ACC112 (cell line): ENCODE results near the gene ALK.

Experiments
- H2AFZ ChIP-seq: fragments of 200-600 bp; sonication (generic); one replicate; pipeline ENCODE4 v1.6.0; 2017; ENCODE audit warnings: antibody characterized with exemption, low read length; ENCODE audit not compliant: unreplicated experiment
- H3K27ac ChIP-seq: fragments of 200-600 bp; sonication (generic); 2 replicates; pipeline ENCODE4 v1.5.1; 2014; ENCODE audit warnings: low read depth, mild to moderate bottlenecking, antibody characterized with exemption, low read length, moderate library complexity
- H3K27me3 ChIP-seq: fragments of 200-600 bp; sonication (generic); 2 replicates; pipeline ENCODE4 v1.6.1; 2014; ENCODE audit warnings: mild to moderate bottlenecking, antibody characterized with exemption, low read length, moderate library complexity, mixed read lengths; ENCODE audit not compliant: insufficient read depth
- H3K36me3 ChIP-seq: fragments of 200-600 bp; sonication (generic); 2 replicates; pipeline ENCODE4 v1.6.1; 2016; ENCODE audit warnings: mild to moderate bottlenecking, antibody characterized with exemption, low read length, moderate library complexity, mixed read lengths; ENCODE audit not compliant: insufficient read depth
- H3K4me1 ChIP-seq: fragments of 200-600 bp; sonication (generic); one replicate; pipeline ENCODE4 v1.6.1; 2016; ENCODE audit warnings: low read length, mixed read lengths; ENCODE audit not compliant: insufficient read depth, unreplicated experiment, control insufficient read depth
- H3K4me3 ChIP-seq: fragments of 200-600 bp; sonication (generic); 2 replicates; pipeline ENCODE4 v1.5.1; 2014; ENCODE audit warnings: mild to moderate bottlenecking, low read depth, low read length
- H3K79me2 ChIP-seq: fragments of 200-600 bp; sonication (generic); one replicate; pipeline ENCODE4 v1.6.0; 2016; ENCODE audit warnings: low read length; ENCODE audit not compliant: control insufficient read depth, unreplicated experiment, insufficient read depth

ALK gene

DNA sequence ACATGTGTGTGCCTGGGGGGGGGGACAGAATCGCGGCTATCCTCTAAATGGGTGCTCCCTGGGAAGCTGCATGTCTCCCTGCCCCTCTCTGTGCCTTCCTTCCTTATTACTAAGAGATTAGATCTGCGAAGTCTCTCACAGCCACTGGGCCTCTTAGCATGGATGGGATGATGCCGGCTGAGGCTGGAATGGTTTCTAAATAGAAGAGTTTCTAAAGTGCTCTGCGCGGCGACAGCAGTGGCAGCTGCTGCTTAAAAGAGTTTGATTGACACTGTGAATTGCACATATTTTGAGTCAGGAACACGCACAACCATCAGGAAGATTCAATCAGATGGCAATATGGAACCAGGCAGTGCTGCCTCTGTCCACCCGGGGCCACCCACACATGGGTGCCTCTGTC is 642.4 kb downstream of the ALK start:
- no peaks in the 10 kb centered on the region for H3K4me1 ChIP-seq
- no peaks in the 10 kb centered on the region for H3K79me2 ChIP-seq
- H3K27ac ChIP-seq = no peak overlapping the region
- H3K4me3 ChIP-seq = no peak overlapping the region
- H2AFZ ChIP-seq = no peak overlapping the region
- peaks cover 83% of the 10 kb centered on the region for H3K27me3 ChIP-seq
- H3K36me3 ChIP-seq = no peaks in the 10 kb centered on the region

DNA sequence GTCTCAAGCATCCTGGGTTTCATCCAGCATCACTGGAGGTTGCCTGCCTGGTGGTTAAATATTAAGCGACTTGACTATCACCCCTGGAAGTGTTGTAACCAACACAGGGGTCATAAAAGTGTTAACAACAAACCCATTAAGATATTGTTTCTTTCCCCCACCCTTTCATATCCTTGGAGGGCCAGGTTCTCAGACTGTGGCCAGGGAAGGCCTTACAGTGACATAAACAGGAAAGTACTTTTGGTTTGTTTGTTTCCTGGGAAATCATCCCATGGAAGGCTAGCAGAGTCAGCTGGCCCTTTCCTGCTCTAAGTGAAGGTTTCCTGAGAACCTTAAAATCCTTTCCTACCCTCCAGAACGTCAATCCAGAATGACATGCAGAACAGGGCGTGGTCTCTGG is 645.2 kb downstream of the ALK start:
- peaks cover 3% of the 10 kb centered on the region for H3K4me1 ChIP-seq
- H3K27me3 ChIP-seq = peaks cover 62% of the 10 kb centered on the region

DNA sequence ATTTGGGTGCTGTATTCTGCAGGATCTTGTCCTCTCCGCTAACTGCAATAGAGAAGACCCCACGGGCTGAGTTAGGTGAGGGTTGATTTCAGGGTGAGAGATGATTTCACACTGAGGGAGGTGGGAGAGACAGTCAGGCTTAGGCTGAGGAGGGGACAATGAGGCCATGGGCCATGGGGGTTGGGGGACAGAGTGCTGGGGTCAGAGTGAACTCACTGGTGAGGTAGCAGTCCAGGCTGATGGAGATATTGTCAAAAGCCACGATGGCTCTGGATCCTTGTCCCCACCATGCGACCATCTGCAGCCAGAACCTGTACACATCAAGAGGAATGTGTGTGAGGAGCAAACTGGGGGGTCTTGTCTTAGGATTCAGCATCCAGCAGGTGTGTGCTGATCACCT is 646.2 kb downstream of the ALK start:
- H3K4me1 ChIP-seq = peaks cover 3% of the 10 kb centered on the region
- H3K79me2 ChIP-seq = no peaks in the 10 kb centered on the region
- H3K27ac ChIP-seq = no peak overlapping the region
- H3K27me3 ChIP-seq = peaks cover 60% of the 10 kb centered on the region
- no peak overlapping the region for H3K4me3 ChIP-seq
- H2AFZ ChIP-seq = no peak overlapping the region
- H3K36me3 ChIP-seq = no peaks in the 10 kb centered on the region

More for the DNA sequence above, 645.2 kb downstream of the ALK start:
- no peak overlapping the region for H2AFZ ChIP-seq
- no peak overlapping the region for H3K27ac ChIP-seq
- no peak overlapping the region for H3K4me3 ChIP-seq
- no peaks in the 10 kb centered on the region for H3K79me2 ChIP-seq
- H3K36me3 ChIP-seq = no peaks in the 10 kb centered on the region

DNA sequence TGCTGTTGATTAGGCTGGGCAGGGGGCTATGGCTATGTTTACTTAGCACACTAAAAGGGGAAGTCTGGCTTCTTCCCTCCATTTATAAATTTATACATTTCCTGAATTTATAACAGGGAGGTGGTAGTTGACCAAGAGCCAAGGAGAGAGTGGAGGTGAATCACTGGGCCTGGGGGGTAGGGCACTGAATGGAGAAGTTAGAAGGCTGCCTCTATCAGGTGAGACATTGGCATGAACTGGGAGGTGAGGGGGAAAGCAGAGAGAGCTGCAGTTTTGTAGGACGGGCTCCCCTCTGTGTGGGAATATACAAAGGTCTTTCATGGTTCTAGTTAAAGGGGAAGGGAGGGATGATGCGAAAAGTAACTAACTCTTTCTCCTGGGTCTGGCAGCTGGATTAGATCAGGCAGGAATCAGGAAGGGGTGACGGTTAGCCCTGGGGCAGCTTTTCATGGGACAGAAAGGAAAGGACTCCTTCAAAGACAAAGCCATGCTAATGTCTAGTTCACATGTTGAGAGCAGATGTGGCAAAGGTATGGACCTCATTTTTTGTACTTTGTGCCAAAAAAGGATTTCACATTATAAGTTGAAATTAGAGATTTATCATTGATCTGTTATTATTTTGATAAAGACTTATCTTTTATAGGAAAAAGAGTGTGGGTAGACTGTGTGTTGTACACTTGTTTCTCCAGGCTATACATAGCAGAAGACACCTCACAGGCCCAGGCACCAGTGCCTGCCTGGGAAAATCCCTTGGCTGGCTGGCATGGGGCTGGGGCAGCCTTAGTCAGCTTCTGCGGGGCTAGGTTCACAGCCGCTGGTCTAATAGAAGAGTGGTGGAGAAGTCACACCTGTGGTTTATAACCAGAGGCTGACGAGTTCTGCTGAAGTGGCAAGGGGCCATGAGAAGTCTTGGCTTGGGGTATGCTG is 647.4 kb downstream of the ALK start:
- H3K4me3 ChIP-seq = no peak overlapping the region
- no peaks in the 10 kb centered on the region for H3K79me2 ChIP-seq
- H2AFZ ChIP-seq = no peak overlapping the region
- peaks cover 3% of the 10 kb centered on the region for H3K4me1 ChIP-seq
- peaks cover 59% of the 10 kb centered on the region for H3K27me3 ChIP-seq
- no peaks in the 10 kb centered on the region for H3K36me3 ChIP-seq
- no peak overlapping the region for H3K27ac ChIP-seq

DNA sequence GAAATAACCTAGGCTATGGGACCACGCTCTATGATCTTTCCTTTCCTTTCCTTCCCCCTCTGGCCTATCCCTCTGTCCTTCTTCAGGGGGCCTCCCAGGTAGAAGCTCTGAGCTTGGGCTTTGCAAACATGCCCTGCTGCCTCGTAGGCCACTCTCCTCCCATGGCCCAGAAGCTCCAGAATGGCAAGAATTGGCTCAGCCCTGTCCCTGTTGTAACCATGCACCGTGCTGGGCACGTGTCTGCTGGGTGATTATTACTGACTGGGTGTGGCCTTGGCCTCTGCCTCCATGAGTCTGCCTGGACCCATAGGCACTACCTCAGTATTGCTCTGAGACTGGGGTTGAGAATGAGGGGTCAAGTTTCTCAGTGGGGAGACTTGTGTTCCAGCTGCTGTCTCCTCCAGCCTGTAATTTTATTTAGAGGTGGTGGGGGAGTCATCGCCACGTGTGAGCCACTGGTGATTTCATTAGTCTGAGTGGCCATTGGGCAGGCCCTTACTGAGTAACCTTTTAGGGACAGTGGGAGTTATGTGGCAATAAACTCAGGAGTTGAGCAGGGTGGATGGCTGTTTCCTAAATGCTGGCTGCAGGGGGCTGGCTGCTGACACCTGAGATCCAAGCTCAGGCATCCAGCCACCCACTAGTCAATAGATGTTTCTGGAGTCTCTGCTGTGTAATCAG is 648.2 kb downstream of the ALK start:
- Histone ChIP-seq H3K4me3 (no peak overlapping the region), H2AFZ (no peak overlapping the region), H3K79me2 (no peaks in the 10 kb centered on the region), H3K27ac (no peak overlapping the region), H3K36me3 (no peaks in the 10 kb centered on the region), H3K27me3 (peaks cover 59% of the 10 kb centered on the region), H3K4me1 (peaks cover 3% of the 10 kb centered on the region)

DNA sequence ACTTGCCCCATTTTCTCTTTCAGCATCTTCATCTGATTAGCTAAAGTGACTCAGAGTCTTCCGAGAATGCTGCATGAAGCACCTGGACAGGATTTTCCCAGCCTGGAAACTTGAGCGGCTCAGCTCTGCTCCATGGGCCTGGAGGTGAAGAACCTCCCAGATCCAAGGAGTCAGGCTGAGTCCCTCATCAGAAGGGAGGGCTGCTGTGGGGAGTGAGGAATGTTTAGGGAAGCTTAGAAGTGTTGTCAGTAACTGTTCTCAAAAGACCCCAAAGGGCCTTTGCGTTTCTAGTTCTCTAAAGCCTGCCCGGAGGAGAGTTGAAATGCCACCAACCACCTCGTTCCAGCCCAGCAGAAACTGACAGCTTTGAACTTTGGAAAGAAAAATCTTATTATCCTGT is 649.1 kb downstream of the ALK start:
- no peak overlapping the region for H2AFZ ChIP-seq
- H3K27ac ChIP-seq = no peak overlapping the region
- no peak overlapping the region for H3K4me3 ChIP-seq
- H3K79me2 ChIP-seq = no peaks in the 10 kb centered on the region
- H3K36me3 ChIP-seq = no peaks in the 10 kb centered on the region
- peaks cover 3% of the 10 kb centered on the region for H3K4me1 ChIP-seq
- H3K27me3 ChIP-seq = peaks cover 54% of the 10 kb centered on the region

DNA sequence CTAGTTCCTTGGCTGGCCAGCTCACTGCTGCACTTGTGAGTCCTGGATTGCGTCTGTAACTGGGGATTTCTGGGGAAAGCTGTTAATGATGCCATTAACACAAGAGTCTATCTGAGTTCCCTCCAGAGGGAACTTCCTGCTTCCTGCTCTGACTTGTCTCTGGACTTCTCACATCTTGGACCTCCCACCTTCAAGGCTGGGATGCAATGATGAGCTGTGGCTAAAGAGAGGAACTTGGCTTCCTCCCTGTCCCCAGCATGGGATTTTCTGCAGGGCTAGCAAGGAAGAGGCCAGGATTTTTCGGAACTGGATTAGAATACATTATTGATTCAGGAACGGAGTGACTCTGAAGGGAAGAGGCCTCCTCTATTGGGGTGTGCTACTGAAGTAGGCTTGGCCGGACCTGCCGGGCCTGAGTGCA is 650.7 kb downstream of the ALK start:
- Histone ChIP-seq H3K79me2 (no peaks in the 10 kb centered on the region), H3K4me3 (no peak overlapping the region), H2AFZ (no peak overlapping the region), H3K36me3 (no peaks in the 10 kb centered on the region), H3K27me3 (peaks cover 42% of the 10 kb centered on the region), H3K4me1 (peaks cover 3% of the 10 kb centered on the region), H3K27ac (no peak overlapping the region)

DNA sequence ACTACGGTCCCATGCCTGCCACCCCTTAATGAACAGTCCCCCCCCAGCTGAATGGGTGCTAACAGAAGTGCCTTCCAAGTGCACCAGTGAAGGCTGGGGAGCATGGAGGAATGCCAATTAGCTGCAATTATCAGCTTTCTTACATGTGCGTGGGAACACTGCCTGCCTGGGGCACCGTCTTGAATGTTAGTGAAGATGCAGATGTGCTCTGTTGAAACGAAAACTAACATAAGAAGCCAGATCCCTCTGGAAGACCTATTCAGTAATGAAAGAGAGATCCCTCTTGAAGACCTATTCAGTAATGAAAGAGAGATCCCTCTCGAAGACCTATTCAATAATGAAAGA is 651.6 kb downstream of the ALK start:
- Histone ChIP-seq H3K27ac (no peak overlapping the region), H3K4me3 (no peak overlapping the region), H3K79me2 (no peaks in the 10 kb centered on the region), H3K4me1 (peaks cover 3% of the 10 kb centered on the region), H3K27me3 (peaks cover 37% of the 10 kb centered on the region), H3K36me3 (no peaks in the 10 kb centered on the region), H2AFZ (no peak overlapping the region)

DNA sequence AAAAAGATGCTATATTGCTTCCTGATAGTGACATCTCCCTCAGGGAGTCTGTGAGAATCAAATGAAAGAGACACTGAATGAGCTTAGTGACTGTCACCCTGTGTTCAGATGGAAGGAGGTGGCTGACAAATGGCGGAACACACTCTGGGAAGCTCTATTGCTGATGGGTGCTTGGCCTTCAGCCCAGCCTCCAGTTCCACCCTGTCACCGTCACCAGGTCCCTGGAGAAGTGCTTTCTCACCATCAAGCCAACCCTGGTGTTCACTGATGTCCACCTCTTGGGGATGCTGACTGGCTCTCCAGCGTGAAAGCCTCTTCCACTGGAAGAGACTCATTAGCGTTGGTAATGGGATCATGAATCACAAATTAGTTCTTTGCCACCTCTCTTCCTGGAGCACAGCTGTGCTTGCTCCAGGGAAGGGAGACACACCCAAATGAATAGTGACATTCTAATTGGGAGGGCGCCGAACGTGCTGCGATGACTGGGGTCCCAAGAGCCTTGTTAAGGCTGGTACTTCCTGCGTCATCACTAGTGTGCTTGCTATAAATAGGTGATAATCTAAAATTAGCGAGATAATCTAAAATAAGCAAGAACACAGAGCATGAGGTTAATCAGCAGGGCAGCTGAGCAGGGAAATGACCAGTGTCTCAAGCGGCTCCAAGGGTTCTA is 652.2 kb downstream of the ALK start:
- Histone ChIP-seq H3K27ac (no peak overlapping the region), H3K36me3 (no peaks in the 10 kb centered on the region), H3K4me3 (no peak overlapping the region), H2AFZ (no peak overlapping the region), H3K4me1 (peaks cover 3% of the 10 kb centered on the region), H3K79me2 (no peaks in the 10 kb centered on the region), H3K27me3 (peaks cover 37% of the 10 kb centered on the region)

DNA sequence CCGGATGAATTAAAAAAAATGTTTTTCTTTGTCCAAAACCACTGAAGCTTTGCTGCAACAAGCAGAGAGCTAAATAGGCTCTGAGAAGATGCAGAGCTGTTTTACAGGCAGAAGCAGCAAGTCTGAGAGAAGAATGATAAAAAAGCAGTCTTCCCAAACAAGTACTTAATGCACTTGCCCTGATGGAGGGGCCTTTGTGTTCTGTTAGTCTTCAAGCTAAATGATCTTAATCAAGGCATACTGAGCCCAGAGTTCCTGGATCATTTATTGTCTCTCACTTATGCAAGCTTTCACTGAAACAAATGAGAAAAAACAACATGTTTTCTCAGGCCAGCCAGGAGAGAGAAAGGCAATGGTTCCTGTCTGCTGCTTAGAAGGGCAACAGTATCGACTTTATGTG is 653.7 kb downstream of the ALK start:
- Histone ChIP-seq H3K4me1 (no peaks in the 10 kb centered on the region), H2AFZ (no peak overlapping the region), H3K27ac (no peak overlapping the region), H3K4me3 (no peak overlapping the region), H3K36me3 (no peaks in the 10 kb centered on the region), H3K27me3 (peaks cover 37% of the 10 kb centered on the region), H3K79me2 (no peaks in the 10 kb centered on the region)
